GM12878 (cell line): Measurements from ENCODE around the gene HEXA. TPM values are rescaled to one million over a fixed set of nuclear protein-coding genes. Genes with fewer than 3 reads are reported as not detected.

Experiments used
- ATAC-seq: fragments of 200-7000 bp; cut with Tn5 transposase; 3 replicates; pipeline ENCODE4 v1.9.1; 2020; ENCODE audit warnings: mild to moderate bottlenecking, moderate library complexity
- BruUV-seq: library from RNA; stranded (reverse); fragments of 400-500 nt; replicated peaks from 2 replicates; lab custom pipeline; 2021; lab: Mats Ljungman, UMichigan
- CTCF ChIA-PET: fragments of 300-600 bp; sonication (Branson Sonifier 250); formaldehyde crosslinking; extraction: SDS; loops from one replicate; lab custom pipeline; 2021; ENCODE audit warnings: inconsistent platforms; lab: Yijun Ruan, JAX
- POLR2A ChIA-PET: fragments of 350-600 bp; formaldehyde crosslinking; extraction: SDS; loops from one replicate; lab custom pipeline; 2021; ENCODE audit warnings: inconsistent platforms; lab: Charles Lee
- RAD21 ChIA-PET: fragments of 300-600 bp; sonication (Branson Sonifier 250); formaldehyde crosslinking; loops from one replicate; lab custom pipeline; 2023; ENCODE audit warnings: antibody characterized with exemption; ENCODE audit not compliant: unreplicated experiment; lab: Charles Lee
- SMC1A ChIA-PET: fragments of 300-600 bp; sonication (Branson Sonifier 250); formaldehyde crosslinking; loops from one replicate; lab custom pipeline; 2023; ENCODE audit not compliant: unreplicated experiment, uncharacterized antibody; lab: Charles Lee
- DNase-seq: peaks from one replicate; pipeline ENCODE4 v3.0.0-alpha.2; 2011; ENCODE audit warnings: low read depth, low spot score
- FAIRE-seq: peaks from 3 replicates; lab custom pipeline; 2011; peaks lifted over from hg19 to GRCh38; lab: Jason Lieb, UNC
- H2AFZ ChIP-seq: 2 replicates; pipeline ENCODE4 v1.6.0; 2011; ENCODE audit warnings: low read depth, low read length, control low read depth; ENCODE audit not compliant: control insufficient read depth
- H3K27ac ChIP-seq: 2 replicates; pipeline ENCODE4 v1.5.1; 2011; ENCODE audit warnings: control low read depth; ENCODE audit not compliant: control insufficient read depth, insufficient read depth
- H3K27me3 ChIP-seq, 2 experiments: replicated peaks in 1 of 2; 2 replicates each; pipeline versions ENCODE4 v1.6.0 to v1.6.1; 2011; ENCODE audit warnings: low read length in 1 of 2; ENCODE audit not compliant: control insufficient read depth in 2 of 2, insufficient read depth in 2 of 2
- H3K36me3 ChIP-seq, 2 experiments: 2 replicates each; pipeline ENCODE4 v1.5.1; 2011; ENCODE audit warnings: low read length in 1 of 2; ENCODE audit not compliant: control insufficient read depth in 2 of 2, insufficient read depth in 2 of 2
- H3K4me1 ChIP-seq: 2 replicates; pipeline ENCODE4 v1.6.1; 2011; ENCODE audit warnings: mild to moderate bottlenecking, low read length, moderate library complexity, mixed read lengths; ENCODE audit not compliant: control insufficient read depth, insufficient read depth
- H3K4me2 ChIP-seq: 2 replicates; pipeline ENCODE4 v1.6.0; 2011; ENCODE audit warnings: control low read depth; ENCODE audit not compliant: control insufficient read depth, insufficient read depth
- H3K4me3 ChIP-seq: fragments of 200-600 bp; sonication (generic); 2 replicates; pipeline ENCODE4 v1.5.1; 2016
- H3K79me2 ChIP-seq: 2 replicates; pipeline ENCODE4 v1.6.0; 2011; ENCODE audit warnings: low read length; ENCODE audit not compliant: control insufficient read depth, insufficient read depth
- H3K9ac ChIP-seq: 2 replicates; pipeline ENCODE4 v1.8.0; 2011; ENCODE audit warnings: low read length, control low read depth, mixed read lengths; ENCODE audit not compliant: control insufficient read depth, insufficient read depth
- H3K9me3 ChIP-seq: replicated peaks from 3 replicates; pipeline ENCODE4 v1.5.1; 2011; ENCODE audit warnings: mild to moderate bottlenecking, low read length; ENCODE audit not compliant: control insufficient read depth, insufficient read depth
- H4K20me1 ChIP-seq: 2 replicates; pipeline ENCODE4 v1.6.0; 2011; ENCODE audit not compliant: control insufficient read depth, insufficient read depth
- EP300 ChIP-seq, 2 experiments: fragments of 150-350 bp in 1 of 2; IDR thresholded peaks; 2 replicates each; pipeline ENCODE4 v1.6.1; 2011 to 2012; ENCODE audit warnings: low read depth in 2 of 2, low read length in 2 of 2, borderline replicate concordance in 1 of 2, improper control_type of control experiment in 1 of 2, inconsistent platforms in 1 of 2; ENCODE audit not compliant: control insufficient read depth in 1 of 2
- GATAD2B ChIP-seq: fragments of 450-650 bp; conservative IDR thresholded peaks from 2 replicates; pipeline ENCODE4 v1.6.1; 2017; ENCODE audit warnings: low read depth, mild to moderate bottlenecking, moderate library complexity
- IKZF2 ChIP-seq, 2 experiments: fragments of 450-650 bp; IDR thresholded peaks; 2 replicates each; pipeline ENCODE4 v1.6.1; 2017; ENCODE audit warnings: mild to moderate bottlenecking in 2 of 2, moderate library complexity in 2 of 2
- SIX5 ChIP-seq: IDR thresholded peaks from 2 replicates; pipeline ENCODE4 v1.6.1; 2011; ENCODE audit warnings: mild to moderate bottlenecking, low read depth, low read length, moderate library complexity; ENCODE audit not compliant: severe bottlenecking
- STAT1 ChIP-seq: fragments of 450-650 bp; conservative IDR thresholded peaks from 2 replicates; pipeline ENCODE4 v1.6.1; 2014; ENCODE audit warnings: antibody characterized with exemption, mild to moderate bottlenecking
- WGBS: methylation state at CpG from one replicate; pipeline ENCODE4 v1.1.6; 2016; ENCODE audit warnings: low lambda C conversion rate; ENCODE audit not compliant: insufficient replicate concordance, insufficient coverage; ENCODE audit errors: missing lambda C conversion rate; 5-methylcytosine and 5-hydroxymethylcytosine counted together
- in situ Hi-C: fragments of 300-500 bp; cut with MboI; formaldehyde crosslinking; loops from 9 replicates; pipeline ENCODE4 v1.14.3; 2018; ENCODE audit warnings: mixed read lengths
- intact Hi-C: fragments of 100-400 bp; cut with micrococcal nuclease; formaldehyde crosslinking; loops from one replicate; pipeline ENCODE4 v1.14.2; 2022; ENCODE audit not compliant: unreplicated experiment
- polyA plus RNA-seq, 11 experiments: library from polyadenylated mRNA; depleted of rRNA in 4 of 11; unstranded in 6 of 11; stranded (reverse) in 5 of 11; fragments of >200 nt; fragmentation: Nextera tagmentation in 4 of 11; fragmentation: Illumina TruSeq in 1 of 11; extraction: Ambion mirVana in 4 of 11; extraction: Trizol in 1 of 11; gene quantifications; 1 replicate in 1 of 11; 2 replicates in 10 of 11; pipeline versions ENCODE4 v1.2.1 to v1.2.3, GENCODE V29; 2011 to 2016; ENCODE audit warnings: inconsistent platforms in 2 of 11, missing spikeins in 2 of 11, low read depth in 1 of 11
- total RNA-seq, 4 experiments: library from RNA; depleted of rRNA in 3 of 4; stranded (reverse); fragments of >200 nt in 3 of 4; fragmentation: Illumina TruSeq in 1 of 4; extraction: Trizol in 1 of 4; gene quantifications; 2 replicates each; pipeline versions ENCODE4 v1.2.1 to v1.2.3, GENCODE V29; 2013 to 2021
- TF ChIP-seq, protein P1 (sequence below): IDR thresholded peaks from 2 replicates; pipeline ENCODE4 v1.6.1; 2012; ENCODE audit warnings: low read depth, low read length, improper control_type of control experiment
- TF ChIP-seq, protein P2 (sequence below): IDR thresholded peaks from 2 replicates; pipeline ENCODE4 v1.6.1; 2011; ENCODE audit warnings: low read depth, mild to moderate bottlenecking, low read length, moderate library complexity, borderline replicate concordance; ENCODE audit errors: extremely low read depth

The HEXA gene
- total and polyA plus RNA-seq, 10 of the 15 experiments (the other 5 are each of a cell fraction or from before 2014, with no cell fraction given): 24.5 to 151 (median 69.3) TPM

DNA sequence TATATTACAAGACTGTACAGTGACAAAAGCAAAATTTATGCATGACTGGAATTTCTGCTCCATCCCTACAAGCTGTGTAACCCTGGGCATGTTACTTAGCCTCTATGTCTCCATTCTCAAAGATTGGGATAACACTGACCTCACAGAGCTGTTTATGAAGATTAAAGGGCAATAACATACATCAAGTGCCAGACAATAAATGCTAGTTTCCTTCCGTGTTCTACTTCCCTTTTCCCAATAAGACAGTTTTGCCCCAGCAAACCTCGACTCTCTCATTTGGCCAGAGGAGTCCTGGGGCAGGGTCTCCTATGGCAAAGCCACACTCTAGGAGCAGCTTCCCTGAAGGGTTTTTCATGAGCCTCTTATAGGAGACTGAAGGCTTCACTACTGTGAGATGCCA, 7.5 kb downstream of the HEXA start:
- intact Hi-C loops: no loop called here
- Histone ChIP-seq H2AFZ (no peak overlapping the region), H3K9ac (no peak overlapping the region), H3K27ac (peak overlapping the region; percentile 6; the same call in 1 of the 2 replicates), H4K20me1 (no peaks in the 10 kb centered on the region), H3K4me2 (no peak overlapping the region), H3K27me3 (no peaks in the 10 kb centered on the region), H3K9me3 (no peaks in the 10 kb centered on the region; the same call in 2 of the 3 replicates), H3K36me3 (peaks cover 3 to 4% of the 10 kb centered on the region in 2 experiments; a peak in 3 of 4 replicates), H3K4me3 (no peak overlapping the region; the same call in 1 of the 2 replicates), H3K79me2 (peaks cover 38% of the 10 kb centered on the region), H3K4me1 (peaks cover 31% of the 10 kb centered on the region)
- WGBS: 30% methylated on average over 2 of the region's 2 CpGs
- SMC1A ChIA-PET: interaction anchor here (0.6 kb wide), 1 partner anchor 908 kb away, joined by 4 read pairs; no protein-coding TSS in a partner anchor
- TF ChIP-seq, protein P1, sequence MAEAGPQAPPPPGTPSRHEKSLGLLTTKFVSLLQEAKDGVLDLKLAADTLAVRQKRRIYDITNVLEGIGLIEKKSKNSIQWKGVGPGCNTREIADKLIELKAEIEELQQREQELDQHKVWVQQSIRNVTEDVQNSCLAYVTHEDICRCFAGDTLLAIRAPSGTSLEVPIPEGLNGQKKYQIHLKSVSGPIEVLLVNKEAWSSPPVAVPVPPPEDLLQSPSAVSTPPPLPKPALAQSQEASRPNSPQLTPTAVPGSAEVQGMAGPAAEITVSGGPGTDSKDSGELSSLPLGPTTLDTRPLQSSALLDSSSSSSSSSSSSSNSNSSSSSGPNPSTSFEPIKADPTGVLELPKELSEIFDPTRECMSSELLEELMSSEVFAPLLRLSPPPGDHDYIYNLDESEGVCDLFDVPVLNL: no peak
- TF ChIP-seq, protein P2, sequence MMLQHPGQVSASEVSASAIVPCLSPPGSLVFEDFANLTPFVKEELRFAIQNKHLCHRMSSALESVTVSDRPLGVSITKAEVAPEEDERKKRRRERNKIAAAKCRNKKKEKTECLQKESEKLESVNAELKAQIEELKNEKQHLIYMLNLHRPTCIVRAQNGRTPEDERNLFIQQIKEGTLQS: no peak
- no peak for TF ChIP-seq GATAD2B
- TF ChIP-seq EP300 (IDR thresholded peaks at IDR 0.05; ENCODE audit: borderline replicate concordance in 1 of 2, control insufficient read depth in 1 of 2, low read depth in 2 of 2, low read length in 2 of 2): no peak
- TF ChIP-seq IKZF2 (IDR thresholded peaks at IDR 0.05): no peak
- TF ChIP-seq STAT1: no peak
- TF ChIP-seq SIX5: no peak
- RAD21 ChIA-PET: no interaction called here
- no TSS peak for BruUV-seq
- POLR2A ChIA-PET: no interaction called here
- in situ Hi-C loops: no loop called here
- CTCF ChIA-PET: interaction anchor here (0.6 to 0.9 kb wide), 2 partner anchors 14 to 112 kb away, joined by 3 read pairs; no protein-coding TSS in a partner anchor
- FAIRE-seq: no peak
- no peak for DNase-seq
- ATAC-seq: no peak
